GM13976 (cell line): Measurements from ENCODE around the gene CHN2.

Source experiments
- DNase-seq: peaks from one replicate; pipeline ENCODE4 v3.0.0; 2012; ENCODE audit warnings: low spot score
- in situ Hi-C: fragments of 300-500 bp; cut with MboI; formaldehyde crosslinking; loops from one replicate; pipeline ENCODE4 v1.12.0; 2022; ENCODE audit warnings: low sequenced_read_pairs, mixed read lengths, inconsistent platforms; ENCODE audit not compliant: unreplicated experiment
- TF ChIP-seq, protein P1 (sequence below): IDR thresholded peaks from 2 replicates; pipeline ENCODE4 v1.5.1; 2012; ENCODE audit warnings: borderline replicate concordance, mild to moderate bottlenecking; ENCODE audit not compliant: insufficient read depth; ENCODE audit errors: extremely low read depth, missing control alignments, control extremely low read depth

The CHN2 gene

DNA sequence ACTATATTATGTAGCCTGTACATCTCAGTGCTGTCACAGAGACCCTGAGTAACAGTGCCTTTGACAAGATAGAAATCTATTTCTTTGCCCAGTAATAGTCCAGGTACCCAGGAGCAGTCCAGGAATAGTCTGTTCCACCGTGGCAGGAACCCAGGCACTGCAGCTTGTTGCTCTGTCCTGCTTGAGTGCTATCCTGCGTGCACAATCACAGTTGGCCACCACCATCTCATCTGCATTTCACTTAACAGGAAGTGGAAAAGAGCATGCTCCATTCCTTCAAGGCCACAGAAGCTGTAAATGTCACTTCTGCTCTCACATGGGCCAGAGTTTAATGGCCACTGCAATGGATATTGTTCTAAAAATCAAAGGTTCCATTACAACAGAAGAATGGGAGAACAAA is 307.6 kb downstream of the CHN2 start:
- TF ChIP-seq, protein P1, sequence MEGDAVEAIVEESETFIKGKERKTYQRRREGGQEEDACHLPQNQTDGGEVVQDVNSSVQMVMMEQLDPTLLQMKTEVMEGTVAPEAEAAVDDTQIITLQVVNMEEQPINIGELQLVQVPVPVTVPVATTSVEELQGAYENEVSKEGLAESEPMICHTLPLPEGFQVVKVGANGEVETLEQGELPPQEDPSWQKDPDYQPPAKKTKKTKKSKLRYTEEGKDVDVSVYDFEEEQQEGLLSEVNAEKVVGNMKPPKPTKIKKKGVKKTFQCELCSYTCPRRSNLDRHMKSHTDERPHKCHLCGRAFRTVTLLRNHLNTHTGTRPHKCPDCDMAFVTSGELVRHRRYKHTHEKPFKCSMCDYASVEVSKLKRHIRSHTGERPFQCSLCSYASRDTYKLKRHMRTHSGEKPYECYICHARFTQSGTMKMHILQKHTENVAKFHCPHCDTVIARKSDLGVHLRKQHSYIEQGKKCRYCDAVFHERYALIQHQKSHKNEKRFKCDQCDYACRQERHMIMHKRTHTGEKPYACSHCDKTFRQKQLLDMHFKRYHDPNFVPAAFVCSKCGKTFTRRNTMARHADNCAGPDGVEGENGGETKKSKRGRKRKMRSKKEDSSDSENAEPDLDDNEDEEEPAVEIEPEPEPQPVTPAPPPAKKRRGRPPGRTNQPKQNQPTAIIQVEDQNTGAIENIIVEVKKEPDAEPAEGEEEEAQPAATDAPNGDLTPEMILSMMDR: no peak
- no peak for DNase-seq
- in situ Hi-C loops: no loop called here

DNA sequence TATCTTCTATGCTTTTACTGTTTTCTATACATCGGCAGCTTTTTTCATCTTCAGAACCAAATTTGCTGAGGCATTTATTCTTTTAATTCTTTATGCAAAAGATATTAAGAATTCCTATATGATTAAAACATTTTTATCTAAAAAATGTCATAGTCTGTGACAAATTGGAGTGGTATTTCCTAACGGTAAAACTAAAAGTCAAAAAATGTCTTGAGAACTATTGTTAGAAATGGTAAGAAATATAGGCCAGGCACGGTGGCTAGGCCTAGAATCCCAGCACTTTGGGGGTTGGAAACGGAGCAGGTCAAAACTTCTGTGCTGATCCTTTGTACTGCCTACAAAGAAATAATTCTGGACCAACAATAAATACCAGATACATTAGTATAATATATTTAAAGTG is 311.4 kb downstream of the CHN2 start:
- no peak for DNase-seq
- in situ Hi-C loops: no loop called here
- TF ChIP-seq, protein P1: no peak

DNA sequence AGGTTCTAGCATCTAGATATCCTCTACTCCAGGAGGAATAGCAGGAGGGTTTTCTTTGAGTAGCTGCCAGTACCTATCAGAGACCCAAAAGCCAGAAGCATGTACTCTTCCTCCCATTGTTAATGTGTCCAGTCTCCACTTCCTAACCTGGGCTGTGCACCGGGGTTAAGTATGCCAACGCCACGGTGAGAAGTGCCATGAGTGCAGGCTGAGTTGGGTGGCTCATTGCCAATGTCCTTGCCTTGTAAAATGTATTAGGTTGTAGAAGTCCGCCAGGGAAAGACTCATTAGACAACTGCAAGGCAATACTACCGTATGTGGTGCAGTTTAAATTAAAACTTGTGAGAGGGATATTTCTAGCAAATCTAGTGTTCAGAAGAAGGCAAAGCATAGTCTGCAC is 314.0 kb downstream of the CHN2 start:
- in situ Hi-C loops: no loop called here
- DNase-seq: no peak
- TF ChIP-seq, protein P1: no peak

DNA sequence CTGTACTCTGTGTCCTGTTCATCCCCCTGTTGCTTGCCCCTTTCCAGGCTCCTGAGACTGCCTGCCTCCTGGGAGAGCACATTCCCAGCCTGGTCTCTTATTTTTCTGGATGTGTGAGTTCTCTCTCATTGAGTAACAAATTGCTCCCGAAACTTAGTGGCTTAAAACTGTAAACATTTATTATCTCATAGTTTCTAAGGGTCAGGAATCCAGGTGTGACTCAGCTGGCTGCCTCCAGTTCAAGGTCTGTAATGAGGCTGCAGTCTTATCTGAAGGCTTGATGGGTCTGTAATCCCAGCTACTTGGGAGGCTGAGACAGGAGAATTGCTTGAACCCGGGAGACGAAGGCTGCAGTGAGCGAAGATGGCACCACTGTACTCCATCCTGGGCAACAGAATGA is 315.5 kb downstream of the CHN2 start:
- no peak for DNase-seq
- in situ Hi-C loops: no loop called here
- TF ChIP-seq, protein P1: no peak

DNA sequence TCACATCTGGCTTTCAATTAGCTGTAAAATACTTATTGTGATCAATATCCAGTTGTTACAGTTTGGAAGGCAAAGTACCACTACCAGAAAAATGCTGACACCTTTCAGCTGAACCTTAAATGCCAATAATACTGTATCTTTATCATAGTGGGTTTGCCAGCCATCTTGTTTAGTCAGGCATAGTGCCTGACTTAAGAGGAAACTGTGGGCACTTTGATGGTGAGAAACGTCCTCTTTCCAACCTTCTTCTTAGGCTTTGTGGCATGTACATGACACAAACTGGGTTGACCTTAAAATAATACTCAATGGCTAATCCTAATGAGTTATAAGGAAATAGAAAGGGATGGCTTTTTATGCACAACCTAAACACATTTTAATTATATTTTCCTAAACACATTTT is 316.8 kb downstream of the CHN2 start:
- in situ Hi-C loops: no loop called here
- TF ChIP-seq, protein P1: no peak
- no peak for DNase-seq

DNA sequence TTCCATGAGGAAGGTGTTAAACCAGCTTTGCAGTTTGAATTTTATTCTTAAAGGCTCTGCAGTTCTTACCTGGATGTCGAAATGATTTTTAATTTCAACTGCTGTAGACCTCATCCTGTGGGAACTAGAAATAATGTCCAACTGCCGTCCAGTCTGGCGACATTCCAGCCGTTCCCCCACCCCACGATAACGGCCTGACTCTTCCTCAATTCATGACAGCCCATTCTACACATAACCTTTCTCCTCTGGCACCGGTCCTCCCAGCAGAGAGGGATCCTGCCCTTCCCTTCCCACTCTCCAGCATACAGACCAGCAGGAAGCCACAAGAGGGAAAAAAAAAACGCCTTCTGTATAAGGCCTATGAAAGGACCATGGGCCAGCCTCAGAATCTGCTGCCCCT is 317.3 kb downstream of the CHN2 start:
- DNase-seq: no peak
- TF ChIP-seq, protein P1: no peak
- in situ Hi-C loops: no loop called here

DNA sequence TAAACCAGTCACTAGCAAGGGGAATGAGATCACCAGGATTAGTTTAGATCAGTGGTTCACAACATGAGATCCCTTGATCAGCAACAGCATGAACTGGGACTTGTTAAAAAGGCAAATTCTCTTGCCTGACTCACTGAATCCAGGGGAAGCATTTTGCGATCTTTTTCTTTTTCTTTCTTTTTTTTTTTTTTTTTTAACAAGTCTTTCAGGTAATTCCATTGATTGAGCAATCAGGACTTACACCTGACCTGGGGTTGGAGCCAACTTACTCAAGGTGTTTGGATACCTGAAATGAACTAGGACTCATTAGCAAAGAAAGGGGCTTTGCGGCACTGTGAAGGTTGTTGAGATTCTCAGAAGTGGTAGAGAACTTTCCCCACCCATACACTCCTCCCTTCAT is 321.9 kb downstream of the CHN2 start:
- no peak for DNase-seq
- TF ChIP-seq, protein P1: no peak
- in situ Hi-C loops: no loop called here
